ENCODE results near the gene SRL. TPM values are rescaled to one million over a fixed set of nuclear protein-coding genes. Genes with fewer than 3 reads are reported as not detected.

Gene SRL
- total RNA-seq, 4 donors from 2014 or later: 0.35 to 1.7 (median 0.63) TPM

GRCh38 chr16:4240624-4241023 is 1.3 kb downstream of the SRL start:
- Histone ChIP-seq H3K36me3 (no peaks in the 10 kb centered on the region), H3K9me3 (no peaks in the 10 kb centered on the region), H3K27me3 (no peaks in the 10 kb centered on the region), H3K4me3 (no peak overlapping the region), H3K27ac (no peak overlapping the region), H3K4me1 (no peaks in the 10 kb centered on the region)
- no peak for TF ChIP-seq POLR2A (IDR thresholded peaks at IDR 0.05)
- TF ChIP-seq CTCF (IDR thresholded peaks at IDR 0.05): no peak
- DNase-seq: no peak

- no peak for DNase-seq
- TF ChIP-seq POLR2A (IDR thresholded peaks at IDR 0.05) (no peak), CTCF (IDR thresholded peaks at IDR 0.05) (no peak)
- no peak overlapping the region for H3K27ac ChIP-seq
- no peak overlapping the region for H3K4me3 ChIP-seq
- no peaks in the 10 kb centered on the region for H3K36me3 ChIP-seq
- H3K4me1 ChIP-seq: no peaks in the 10 kb centered on the region
- no peaks in the 10 kb centered on the region for H3K9me3 ChIP-seq
- no peaks in the 10 kb centered on the region for H3K27me3 ChIP-seq
Observed at GRCh38 chr16:4239682-4240175, 2.2 kb downstream of the SRL start.

- Histone ChIP-seq H3K27ac (no peak overlapping the region), H3K36me3 (no peaks in the 10 kb centered on the region), H3K4me1 (no peaks in the 10 kb centered on the region), H3K4me3 (no peak overlapping the region), H3K27me3 (no peaks in the 10 kb centered on the region), H3K9me3 (no peaks in the 10 kb centered on the region)
- no peak for TF ChIP-seq CTCF (IDR thresholded peaks at IDR 0.05)
- no peak for TF ChIP-seq POLR2A (IDR thresholded peaks at IDR 0.05)
- DNase-seq: no peak
Observed at GRCh38 chr16:4239020-4239419, 2.9 kb downstream of the SRL start.

- no peak overlapping the region for H3K27ac ChIP-seq
- no peaks in the 10 kb centered on the region for H3K27me3 ChIP-seq
- H3K36me3 ChIP-seq: no peaks in the 10 kb centered on the region
- H3K4me3 ChIP-seq: no peak overlapping the region
- H3K4me1 ChIP-seq: no peaks in the 10 kb centered on the region
- DNase-seq: no peak
- TF ChIP-seq POLR2A (IDR thresholded peaks at IDR 0.05) (no peak), CTCF (IDR thresholded peaks at IDR 0.05) (no peak)
- H3K9me3 ChIP-seq: no peaks in the 10 kb centered on the region
Observed at GRCh38 chr16:4233431-4233830, 8.4 kb downstream of the SRL start.

GRCh38 chr16:4232541-4233386 is 9.1 kb downstream of the SRL start:
- Histone ChIP-seq H3K9me3 (no peaks in the 10 kb centered on the region), H3K4me1 (no peaks in the 10 kb centered on the region), H3K27me3 (no peaks in the 10 kb centered on the region), H3K27ac (no peak overlapping the region), H3K4me3 (no peak overlapping the region), H3K36me3 (no peaks in the 10 kb centered on the region)
- no peak for DNase-seq
- TF ChIP-seq POLR2A (IDR thresholded peaks at IDR 0.05): no peak
- no peak for TF ChIP-seq CTCF (IDR thresholded peaks at IDR 0.05)
